Activated CD4-positive, CD25-positive, alpha-beta regulatory T cell treated with anti-CD3 and anti-CD28 coated beads, Interleukin-2, amount 50 U/mL, for 16 hours (primary cell): Measurements from ENCODE around the gene DHPS.
"Not testable (repeated sequence)": the region's sequence is repeated elsewhere in the genome, so short reads cannot be mapped to it uniquely, and the experiment has no call there.

Experiments used
- DNase-seq: peaks from one replicate; pipeline ENCODE4 v3.0.0-alpha.2; 2020; ENCODE audit warnings: low read depth, low spot score

DHPS gene

DNA sequence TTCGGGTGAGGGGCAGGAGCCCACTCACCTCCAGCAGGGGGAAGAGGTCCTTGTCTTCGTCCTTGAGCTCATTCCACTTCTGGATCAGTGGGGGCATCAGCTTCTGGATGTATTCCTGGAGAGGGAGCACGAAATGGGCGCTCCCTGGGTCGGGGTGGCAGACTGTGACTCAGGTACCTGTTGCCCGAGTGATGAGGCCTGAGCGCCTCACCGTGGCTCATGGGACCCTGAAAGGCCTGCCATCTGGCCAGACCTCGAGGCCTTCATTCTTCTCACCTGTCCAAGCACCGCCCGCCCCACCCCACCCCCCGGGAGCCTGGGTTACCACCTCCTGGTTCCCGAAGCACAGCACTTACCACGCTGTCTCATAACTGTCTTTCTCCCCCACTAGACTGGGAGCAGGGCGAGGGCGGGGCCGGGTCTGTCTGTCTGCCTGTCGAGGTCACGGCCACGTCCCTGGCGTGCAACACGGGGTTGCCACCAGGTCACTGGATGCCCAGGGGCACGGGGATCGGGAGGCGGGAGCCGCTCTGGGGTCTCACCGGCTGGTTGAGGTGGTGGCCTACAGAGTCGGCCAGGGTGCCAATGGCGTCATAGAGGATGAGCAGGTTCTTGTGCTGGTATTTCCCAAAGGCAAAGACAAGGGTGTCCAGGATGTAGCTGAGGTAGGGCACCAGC lies 24.1 kb upstream of the DHPS start:
- DNase-seq = no peak

DNA sequence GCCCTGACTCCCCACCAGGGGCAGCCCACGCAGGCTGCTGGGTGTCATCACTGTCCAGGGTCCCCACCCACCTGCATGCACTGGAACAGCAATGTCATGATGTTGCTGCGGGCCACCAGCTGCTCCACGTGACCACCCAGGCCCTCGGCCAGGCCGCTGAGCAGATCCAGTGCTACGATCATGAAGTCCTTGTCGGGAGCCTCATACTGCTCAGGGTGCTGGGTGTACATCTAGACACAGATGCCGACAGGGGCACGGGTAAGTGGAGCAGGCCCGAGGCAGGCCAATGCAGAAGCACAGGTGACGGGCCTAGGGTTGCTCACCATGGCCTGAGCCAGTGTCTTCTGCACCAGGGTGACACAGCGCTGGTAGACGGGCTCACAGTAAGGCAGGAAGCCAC lies 23.5 kb upstream of the DHPS start:
- DNase-seq = no peak

DNA sequence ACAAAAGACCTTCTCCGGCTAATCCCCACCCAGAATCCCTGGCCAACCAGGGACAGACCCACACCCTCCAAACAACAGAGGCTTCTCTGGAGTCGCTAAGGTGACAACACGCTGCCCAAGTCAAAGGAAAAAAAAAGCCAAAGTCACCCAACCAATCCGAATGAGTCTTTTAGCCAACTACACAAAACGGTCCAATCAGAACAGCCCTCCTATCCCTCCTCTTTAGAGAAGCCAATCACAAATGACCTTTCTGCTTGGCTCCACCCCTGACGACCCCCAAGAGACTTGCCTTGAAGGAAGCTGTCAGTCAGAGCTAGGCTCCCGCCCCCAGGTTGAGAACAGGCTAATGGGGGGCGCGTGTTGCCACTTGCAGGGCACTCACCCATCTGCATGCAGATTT lies 21.4 kb upstream of the DHPS start:
- no peak for DNase-seq

DNA sequence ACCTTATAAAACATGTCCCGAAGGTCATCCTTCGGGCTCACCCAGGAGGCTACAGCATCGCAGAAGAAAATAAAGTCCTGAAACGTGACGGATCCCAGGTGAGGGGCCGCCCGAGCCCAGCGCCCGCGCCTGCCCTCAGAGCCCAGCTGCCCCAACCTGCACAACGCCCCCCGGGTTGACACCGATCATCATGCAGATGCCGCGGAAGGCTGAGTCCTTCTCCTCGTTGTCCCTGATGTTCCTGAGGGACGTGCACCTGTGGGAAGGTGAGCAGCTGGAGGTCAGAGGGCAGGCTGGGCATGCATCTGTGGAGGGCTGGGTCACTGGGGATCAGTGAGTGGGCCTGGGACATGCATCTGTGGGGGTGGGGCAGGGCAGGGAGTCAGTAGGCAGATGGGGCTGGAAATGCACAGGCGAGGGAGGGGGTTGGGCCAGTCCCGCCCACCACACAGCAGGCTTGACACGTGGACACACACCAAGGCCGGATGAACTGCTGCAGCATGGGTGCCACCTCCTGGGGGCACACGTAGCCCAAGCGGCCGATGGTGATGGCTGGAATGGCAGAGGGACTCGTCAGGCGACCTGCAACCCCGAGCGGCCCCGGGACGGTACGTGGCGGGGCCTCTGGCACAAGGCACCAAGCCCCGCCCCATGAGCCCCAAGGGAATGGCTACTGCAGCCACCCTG lies 20.1 kb upstream of the DHPS start:
- no peak for DNase-seq

DNA sequence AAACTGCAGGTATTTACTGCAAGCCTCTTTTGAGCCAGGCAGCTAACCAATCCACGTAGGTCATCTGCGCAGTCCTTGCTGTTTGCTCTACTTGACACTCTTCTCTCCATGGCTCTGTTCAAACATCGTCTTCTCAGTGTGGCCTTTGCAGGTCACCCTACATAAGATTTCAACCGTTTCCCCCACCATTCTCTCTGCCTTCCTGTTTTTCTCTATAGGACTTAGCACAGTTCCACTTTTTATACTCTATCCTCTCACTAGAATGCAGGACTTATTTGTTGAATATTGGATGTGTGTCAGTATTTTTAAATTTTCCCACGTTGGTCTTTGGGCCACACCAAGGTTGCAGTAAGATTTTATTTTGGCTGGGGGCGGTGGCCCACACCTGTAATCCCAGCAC lies 16.5 kb upstream of the DHPS start:
- no peak for DNase-seq

DNA sequence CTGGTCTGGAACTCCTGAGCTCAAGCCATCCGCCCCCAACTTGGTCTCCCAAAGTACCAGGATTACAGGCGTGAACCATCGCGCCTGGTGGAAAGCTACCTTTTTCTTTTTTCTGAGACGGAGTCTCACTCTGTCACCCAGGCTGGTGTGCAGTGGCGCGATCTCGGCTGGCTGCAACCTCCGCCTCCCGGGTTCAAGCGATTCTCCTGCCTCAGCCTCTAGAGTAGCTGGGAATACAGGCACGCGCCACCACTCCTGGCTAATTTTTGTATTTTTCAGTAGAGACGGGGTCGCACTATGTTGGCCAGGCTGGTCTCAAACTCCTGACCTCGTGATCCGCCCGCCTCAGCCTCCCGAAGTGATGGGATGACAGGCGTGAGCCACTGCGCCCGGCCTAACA lies 15.7 kb upstream of the DHPS start:
- DNase-seq = not testable (repeated sequence)

DNA sequence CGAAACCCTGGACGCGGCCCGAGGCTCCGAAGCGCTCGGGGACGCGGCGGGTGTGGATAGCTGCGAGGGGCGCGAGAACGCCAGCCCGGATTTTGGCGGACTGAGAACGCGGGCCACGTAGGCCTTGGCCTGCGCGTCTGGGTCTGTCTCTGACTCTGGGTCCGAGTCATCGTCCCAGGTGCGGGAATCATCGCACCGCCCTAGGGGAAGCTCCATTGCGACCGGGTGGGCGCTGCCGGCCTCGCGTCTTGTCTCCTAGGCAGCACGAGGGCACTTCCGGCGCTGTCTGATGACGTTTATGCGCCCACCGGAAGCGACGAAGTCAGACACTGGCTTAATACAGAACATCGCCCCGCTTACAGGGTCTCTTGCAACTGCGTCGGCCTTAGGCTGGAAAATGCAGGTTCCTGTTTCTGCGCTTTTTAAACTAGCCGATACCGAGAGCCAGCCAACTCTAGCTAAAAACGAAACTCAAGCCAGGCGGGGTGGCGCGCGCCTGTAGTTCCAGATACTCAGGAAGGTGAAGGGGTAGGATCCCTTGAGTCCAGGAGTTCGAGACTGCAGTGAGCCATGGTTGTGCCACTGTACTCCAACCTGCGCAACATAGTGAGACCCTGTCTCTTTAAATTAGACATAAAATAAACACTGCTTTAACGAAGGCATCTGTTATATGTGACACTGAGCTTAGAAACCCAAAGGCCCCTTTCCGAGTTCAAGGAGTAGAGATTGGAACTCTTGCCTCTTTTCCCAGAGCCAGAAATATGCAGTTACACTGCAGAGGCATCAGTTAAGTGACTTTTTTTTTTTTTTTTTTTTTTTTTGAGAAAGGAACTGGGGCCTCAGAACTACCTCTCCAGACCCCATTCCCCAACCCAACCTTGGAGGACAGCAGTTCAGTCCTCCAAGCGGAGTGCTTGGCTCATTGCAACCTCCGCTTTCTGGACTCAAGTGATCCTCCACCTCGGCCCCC lies 15.0 kb upstream of the DHPS start, which contains the start of gene FBXW9:
TSS of gene FBXW9 (minus strand) at position 266 of the 970 bp plus-strand sequence. CDS start at position 216, 50 bp downstream.
- DNase-seq = peak; percentile 97

DNA sequence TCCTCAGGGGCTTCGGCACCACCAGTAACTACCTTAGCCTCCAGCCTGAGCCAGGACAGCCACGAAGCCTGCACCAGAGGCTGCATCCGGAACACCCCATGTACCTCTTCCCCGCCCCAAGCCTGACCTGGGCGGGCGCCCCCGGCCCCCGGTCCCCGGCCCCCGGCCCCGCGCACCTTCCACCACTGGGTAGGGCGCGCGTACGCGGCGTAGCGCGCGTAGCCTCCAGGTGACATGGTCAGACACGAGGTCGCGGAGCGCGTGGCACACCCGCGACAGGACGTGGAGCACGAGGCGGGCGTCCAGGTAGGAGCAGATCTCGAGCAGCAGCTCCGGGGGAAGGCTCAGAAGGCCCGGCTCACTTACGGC lies 14.3 kb upstream of the DHPS start:
- DNase-seq = no peak

DNA sequence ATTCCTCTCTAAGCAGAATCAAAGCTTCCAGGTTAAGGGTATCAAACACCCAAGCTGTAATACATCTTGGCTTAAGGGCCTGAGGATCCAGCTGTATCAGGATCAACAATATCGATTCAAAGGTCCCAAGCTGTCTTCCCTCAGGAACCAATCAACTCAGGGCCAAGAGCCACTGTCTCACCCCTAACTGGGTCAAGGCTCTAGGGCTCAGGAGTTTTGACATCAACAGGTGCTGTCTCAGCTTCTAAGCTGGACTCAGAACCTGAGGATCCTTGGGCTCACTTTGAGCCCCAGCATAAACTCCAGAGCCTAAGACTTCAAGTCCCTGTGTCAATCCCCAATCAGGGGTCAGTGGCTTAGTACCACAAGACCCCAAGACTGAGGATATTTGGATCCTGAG lies 13.8 kb upstream of the DHPS start:
- no peak for DNase-seq

DNA sequence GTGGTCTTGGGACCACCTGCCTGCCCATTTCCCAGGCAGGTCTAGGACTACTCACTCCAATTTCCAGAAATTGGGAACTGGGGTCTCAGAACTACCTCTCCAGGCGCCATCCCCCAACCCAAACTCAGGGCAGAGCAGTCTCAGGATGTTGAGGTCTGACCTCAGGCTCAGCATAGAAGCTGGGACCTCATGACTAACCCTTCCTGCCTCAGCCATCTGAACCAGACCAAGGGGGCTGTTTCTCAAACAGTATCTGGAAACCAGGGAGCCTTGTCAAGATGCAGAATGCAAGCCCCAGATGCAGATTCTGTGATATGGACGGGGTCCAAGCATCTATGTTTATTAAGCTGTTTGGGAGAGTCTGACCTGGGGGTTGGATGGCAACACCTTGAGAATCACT lies 13.4 kb upstream of the DHPS start:
- DNase-seq = no peak

DNA sequence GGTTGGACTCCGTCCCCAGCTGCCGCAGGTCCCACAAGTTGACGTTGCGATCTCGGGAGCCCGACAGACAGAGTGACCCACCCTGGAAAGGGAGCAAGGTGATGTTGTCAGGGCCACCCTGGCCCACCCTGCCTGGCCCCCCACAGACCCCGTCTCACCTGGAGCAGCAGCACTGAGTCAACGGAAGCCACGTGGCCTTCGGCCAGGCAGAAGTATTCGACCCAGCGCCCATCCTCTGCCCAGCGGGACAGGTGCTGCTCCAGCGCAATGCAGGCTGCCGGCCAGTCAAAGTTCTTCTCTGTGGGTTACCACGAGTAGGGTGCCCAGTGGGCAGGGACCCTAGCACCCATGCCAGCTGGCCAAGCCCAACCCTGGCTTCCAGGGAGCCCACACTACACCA lies 13.0 kb upstream of the DHPS start:
- no peak for DNase-seq

DNA sequence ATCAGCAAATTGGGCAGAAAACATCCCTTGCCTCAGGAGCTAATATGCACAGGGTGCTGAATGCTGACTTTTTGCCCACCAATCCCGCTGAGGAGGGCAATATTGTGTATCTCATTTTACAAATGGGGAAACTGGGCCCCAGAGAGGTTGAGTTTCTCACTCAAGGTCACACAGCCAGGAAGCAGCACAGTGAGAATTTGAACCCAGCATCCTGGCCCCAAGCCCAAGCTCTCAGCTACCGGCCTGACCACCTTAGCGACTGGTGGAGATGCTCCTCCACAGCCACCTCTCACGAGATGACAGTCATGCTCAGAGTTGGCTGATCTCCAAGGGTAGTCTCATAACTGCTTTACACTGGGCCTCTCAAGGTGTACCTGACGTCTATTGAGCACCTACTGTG lies 11.3 kb upstream of the DHPS start:
- no peak for DNase-seq

DNA sequence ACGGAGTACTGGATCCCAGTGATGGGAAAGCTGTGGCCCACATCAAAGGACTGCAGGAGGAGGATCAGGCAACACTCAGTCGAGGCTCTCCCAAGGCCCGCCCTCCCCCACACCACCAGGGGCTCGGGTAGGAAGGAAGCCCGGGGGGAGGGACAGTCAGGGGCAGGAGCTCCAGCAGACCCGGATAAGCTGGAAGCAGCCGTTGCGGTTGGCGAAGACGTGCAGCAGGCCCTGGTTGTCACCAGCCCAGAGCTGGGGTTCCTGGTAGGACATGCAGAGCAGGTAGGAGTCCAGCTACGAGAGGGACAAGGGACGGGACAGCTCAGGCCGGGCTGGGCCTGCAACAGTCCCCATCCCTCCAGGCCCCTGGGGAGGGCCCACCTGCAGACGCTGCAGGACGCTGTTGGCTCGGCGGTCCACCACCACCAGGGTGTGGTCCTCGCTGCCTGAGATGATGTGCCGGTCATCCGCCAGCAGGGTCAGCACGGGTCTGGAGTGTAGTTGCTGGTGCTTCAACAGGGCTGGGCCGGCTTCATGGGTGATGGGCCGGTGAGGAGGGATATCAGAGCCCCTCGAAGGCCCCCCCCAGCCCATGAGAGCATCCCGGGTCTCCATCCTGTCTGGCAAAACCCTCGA lies 8.0 kb upstream of the DHPS start:
- DNase-seq = no peak

DNA sequence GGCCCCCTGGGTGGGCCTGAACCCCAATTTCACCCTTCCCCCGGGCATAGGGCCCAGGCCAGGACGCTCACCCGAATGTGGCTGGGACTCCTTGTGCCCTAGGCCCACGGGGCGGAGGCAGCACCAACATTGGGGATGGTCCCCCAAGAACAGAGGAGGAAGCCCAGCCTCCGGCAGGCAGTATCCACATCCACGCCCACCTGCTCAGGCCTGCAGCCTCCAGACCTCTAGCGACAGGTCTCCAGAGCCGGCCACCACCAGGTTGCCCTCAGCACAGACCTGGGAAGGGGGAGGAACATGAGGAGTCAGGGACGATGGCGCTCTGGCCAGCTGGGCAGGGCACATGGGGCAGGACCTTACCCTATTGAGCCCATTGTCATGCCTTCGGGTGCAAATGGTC lies 7.3 kb upstream of the DHPS start:
- no peak for DNase-seq

DNA sequence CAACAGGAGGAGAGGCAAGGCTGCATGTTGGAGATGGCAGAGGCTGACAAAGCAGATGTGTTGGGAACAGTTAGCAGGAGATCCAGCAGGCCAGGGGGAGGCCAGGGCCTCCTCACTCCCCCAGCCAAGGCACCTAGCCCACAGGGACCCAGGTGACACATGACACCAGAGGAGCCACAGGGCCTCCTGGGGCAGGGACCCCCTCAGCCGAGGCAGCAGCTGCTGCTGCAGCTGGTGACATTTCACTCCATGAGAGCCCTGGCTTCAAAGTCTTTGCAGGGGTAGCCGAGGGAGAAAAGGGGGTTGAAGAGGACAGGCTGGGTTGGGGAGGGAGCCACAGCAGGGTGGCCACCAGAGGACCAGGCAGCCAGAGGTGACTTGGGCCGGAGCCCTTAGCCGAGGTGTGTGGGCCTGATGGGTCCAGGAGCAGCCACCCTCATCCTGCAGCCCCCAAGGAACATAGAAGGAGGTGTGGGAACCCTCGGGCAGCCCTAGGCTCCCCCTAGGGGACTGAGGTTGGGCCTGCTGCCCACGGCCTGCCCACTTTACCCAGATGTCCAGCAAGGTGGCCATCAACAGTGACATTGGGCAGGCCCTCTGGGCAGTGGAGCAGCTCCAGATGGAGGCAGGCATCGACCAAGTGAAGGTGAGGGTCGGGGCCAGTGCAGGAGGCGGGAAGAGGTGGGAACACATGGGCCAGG lies 6.0 kb upstream of the DHPS start, which contains the start of gene GNG14:
TSS of gene GNG14 (plus strand) at position 503 of the 701 bp plus-strand sequence. CDS start at position 554, 51 bp downstream.
- DNase-seq = no peak

DNA sequence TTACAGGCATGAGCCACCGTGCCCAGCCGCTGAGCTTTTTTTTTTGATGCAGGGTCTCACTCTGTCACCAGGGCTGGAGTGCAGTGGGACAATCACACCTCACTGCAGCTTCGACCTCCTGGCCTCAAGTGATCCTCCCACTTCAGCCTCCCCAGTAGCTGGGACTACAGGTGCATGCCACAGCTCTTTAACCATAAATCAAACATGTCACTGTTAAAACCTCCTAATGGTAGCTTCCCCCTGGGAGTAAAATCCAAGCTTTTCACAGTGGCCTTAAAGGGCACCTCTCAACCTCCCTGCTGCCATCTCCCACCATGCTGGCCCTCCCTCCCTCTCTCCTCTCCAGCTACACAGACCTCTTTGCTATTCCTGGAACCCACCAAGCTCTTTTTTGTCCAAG lies 4.2 kb upstream of the DHPS start:
- DNase-seq = no peak

DNA sequence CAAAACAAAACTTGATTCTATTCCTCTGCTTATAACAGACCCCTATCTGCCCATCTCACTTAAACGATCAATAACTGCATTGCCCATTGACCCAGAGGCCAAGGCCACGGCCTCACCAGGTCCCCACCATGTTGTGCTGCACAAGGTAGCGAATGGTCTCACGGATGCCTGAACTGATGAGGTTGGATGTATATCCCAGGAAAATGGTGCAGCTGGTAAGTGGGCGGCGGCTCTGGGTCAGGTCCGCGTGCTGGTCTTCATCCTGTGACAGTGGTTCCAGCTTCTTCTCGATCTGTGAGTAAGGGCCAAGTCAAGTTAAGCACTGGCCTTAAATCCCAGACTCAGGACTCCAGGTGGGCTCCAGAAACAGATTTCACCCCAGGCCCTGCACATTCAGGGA lies 1.6 kb downstream of the DHPS start:
- DNase-seq = no peak

DNA sequence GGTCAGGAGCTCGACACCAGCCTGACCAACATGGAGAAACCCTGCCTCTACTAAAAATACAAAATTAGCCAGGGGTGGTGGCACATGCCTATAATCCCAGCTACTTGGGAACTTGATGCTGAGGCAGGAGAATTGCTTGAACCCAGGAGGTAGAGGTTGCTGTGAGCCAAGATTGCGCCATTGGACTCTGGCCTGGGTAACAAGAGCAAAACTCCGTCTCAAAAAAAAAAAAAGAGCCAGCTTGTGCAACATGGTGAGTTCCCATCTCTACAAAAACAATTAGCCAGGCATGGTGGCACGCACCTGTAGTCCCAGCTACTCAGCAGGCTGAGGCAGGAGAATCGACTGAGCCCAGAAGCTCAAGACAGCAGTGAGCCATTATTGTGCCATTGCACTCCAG lies 3.6 kb downstream of the DHPS start:
- not testable (repeated sequence) for DNase-seq

DNA sequence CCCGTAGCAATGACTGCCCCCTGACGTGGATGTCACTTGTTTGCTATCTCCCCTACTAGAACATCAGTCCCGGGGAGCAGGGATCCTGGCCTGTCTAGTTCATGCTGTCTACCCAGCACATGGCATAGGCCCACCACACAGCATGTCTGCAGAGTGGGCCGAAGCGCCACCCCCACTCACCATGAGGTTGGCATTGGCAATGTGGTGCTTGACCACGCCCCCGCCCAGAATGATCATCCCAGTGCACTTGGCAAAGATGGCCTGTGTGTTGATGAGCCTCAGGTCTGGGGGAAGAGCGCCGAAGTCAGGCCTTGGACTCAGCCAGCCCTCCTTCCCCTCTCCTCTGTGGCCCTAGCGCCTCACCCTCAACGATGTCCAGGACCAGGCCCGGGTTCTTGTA lies 4.8 kb downstream of the DHPS start:
- DNase-seq = no peak

DNA sequence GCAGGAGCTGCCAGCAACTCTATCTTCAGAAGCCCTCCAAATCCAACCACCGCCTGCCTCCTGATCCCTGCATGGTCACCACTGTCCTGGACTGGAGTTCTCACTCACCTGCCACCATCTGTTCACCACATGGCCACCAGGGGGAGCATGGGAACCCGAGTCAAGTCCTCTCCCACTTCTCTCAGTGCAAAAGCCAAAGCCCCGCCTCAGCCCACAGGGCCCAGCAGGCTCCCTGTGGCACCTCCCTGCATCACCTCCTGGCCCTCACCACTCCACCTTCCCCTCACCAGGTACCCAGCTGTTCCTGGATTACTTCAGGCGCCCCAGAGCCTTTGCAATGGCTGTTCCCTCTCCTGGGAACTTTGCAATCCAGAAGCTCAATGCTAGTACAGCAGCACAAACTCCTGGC lies 5.3 kb downstream of the DHPS start:
- DNase-seq = peak; percentile 74

DNA sequence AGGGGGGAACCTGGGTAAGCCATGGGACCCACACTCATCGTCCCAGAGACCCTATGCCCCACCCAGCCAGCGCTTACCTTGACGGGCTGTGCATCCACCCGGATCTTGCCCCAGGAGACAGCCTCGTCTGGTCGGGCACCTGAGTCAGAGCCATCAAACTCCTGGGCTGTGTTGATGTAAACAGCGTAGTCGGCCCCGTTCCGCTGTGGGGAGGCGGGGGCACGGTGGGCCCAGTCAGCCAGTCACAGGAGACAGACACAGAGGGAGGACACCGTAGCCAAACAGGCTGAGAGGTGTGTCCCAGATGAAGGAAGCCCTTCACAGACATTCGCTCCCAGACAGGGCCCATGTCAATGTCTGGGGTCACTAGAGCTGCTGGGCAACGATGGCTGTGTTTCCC lies 5.7 kb downstream of the DHPS start:
- no peak for DNase-seq
